NCI-H1694 treated with DMSO at 0.1 percent for 48 hours (cell line): ENCODE measurements around the gene SUGCT.
A peak's percentile ranks its signal among the peaks of the same experiment; 100 is the strongest.

ENCODE experiments used
- DNase-seq: peaks from one replicate; lab custom pipeline; 2025; lab: John Stamatoyannopoulos, UW

Gene SUGCT

GRCh38 chr7:40828686-40829600 is 694.1 kb downstream of the SUGCT start:
- DNase-seq = no peak

- no peak for DNase-seq
These were observed 698.5 kb downstream of the SUGCT start for GRCh38 chr7:40833191-40833887.

DNA sequence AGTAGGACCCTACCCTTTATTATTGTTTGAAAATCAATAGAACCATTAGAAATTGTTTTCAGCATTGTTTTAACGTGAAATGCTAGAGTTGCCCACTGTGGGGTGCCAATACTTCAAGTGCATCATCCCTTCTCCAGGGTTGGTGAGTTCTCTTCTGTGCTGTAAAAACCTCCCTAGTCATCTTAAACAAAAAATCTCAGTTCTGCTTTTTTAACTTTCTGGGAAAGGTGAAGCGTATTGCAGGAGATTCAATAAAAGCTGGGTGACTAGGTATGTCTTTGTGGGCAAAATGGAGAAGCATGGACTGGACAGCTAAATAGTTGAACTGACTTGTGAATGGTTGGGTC is 699.1 kb downstream of the SUGCT start:
- peak; percentile 10 for DNase-seq

DNA sequence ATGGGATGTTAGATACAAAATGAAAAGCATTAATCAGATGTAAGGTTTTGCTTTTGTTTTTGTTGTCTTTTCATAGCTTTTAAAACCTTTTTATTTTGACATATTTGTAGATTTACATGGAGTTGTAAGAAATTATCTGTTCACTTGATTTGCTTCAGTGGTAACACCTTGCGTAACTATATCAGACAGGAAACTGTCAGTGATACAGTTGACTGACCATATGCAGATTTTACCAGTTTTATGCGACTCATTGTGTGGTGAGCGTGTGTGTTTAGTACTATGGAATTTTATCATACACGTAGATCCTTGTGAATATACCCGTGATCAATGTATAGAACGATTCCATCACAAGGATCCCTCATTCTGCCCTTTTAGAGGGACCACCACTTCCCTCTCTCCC is 701.4 kb downstream of the SUGCT start:
- no peak for DNase-seq

DNA sequence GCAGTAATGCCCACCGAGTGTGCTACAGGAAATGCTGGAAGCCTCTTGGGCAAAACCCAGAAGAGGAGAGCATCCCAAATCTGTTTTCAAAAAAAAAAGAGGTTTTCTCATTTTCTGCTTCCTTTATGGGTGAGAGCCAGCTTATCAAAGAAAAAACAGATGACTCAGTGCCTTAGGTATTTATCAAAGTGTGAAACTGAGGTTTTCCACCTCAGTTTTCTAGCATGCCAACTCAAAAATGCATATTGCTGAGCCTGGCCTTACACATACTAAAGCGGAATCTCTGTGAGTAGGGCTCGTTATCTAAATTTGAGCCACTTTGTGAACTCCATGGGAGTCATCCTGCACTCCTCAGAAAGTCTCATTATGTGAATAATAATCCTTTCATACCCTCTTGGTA is 705.1 kb downstream of the SUGCT start:
- DNase-seq = no peak

- DNase-seq = no peak
These were observed 706.2 kb downstream of the SUGCT start for GRCh38 chr7:40840990-40841389.

DNA sequence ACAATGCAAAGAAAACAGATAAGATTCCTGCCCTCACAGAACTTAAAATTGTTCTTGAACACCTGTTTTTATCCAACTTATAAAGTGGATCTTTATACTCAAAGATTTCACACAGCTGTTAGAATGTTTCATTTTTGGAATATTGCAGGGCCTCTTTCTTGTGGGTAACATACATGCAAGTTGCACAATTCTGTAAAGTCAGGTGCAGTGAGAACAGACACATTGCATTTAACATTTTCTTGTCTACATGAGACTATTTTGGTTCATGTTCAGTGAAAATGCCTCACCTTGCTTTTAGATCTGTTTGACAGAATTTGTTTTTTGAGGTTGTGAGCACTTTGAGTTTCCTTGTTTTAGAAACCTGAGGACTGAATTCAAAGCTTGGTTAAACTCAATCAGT is 707.8 kb downstream of the SUGCT start:
- no peak for DNase-seq

GRCh38 chr7:40843338-40843985 is 708.7 kb downstream of the SUGCT start:
- DNase-seq = no peak

GRCh38 chr7:40845943-40846342 is 711.1 kb downstream of the SUGCT start:
- no peak for DNase-seq

GRCh38 chr7:40847921-40848320 is 713.1 kb downstream of the SUGCT start:
- DNase-seq = no peak

DNA sequence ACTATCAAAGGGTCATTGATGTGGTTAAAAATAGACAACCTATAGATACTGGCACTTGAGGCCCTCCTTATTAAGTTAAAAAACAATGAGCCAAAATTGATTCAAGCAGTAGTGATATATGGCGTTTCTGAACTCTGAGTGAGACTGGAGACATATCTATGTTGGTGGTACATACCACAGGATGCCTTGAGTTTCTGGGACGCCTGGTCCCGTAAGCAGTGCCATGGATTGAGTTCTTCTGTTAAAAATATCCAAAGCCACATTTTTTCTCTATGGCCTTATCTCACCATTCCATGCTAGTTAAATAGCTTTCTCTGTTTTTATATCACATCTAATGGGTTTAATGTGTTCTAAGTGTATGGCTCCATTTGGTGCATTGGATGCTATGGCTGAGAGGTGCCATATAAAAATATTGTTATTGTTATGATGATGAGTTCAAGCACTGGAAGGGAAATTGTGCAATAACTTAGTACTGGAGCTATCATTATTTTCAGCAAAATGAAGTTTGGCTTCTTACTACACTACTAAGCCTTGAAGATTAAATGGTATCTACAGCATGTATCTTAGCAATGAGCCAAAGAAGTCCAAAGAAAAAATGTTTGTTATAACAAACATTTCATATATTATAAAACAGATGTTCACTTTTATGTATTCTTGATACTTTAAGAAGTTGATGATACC is 713.9 kb downstream of the SUGCT start:
- no peak for DNase-seq

- DNase-seq = no peak
These were observed 715.2 kb downstream of the SUGCT start for GRCh38 chr7:40850017-40850416.

GRCh38 chr7:40851001-40851400 is 716.2 kb downstream of the SUGCT start:
- DNase-seq = no peak

DNA sequence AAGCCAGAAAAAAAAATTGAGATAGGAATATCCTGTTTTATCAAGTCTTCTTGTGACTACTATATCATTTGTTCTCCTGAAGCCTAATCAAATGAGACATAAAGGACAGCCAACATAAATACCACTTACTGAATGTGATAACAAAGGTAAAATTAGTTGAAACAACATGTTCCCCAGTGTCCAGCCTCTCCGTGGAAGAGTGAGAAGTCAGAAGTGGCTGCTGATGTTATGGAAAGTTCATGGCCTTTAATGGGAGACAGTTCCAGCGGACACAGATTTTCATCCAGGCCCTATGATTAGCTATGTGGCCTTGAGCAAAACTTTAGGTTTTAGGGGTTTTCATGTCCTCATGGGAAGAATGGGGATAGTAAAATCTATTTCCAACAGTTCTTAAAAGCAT is 724.3 kb downstream of the SUGCT start:
- no peak for DNase-seq

- DNase-seq = no peak
These were observed 725.2 kb downstream of the SUGCT start for GRCh38 chr7:40859965-40860543.

DNA sequence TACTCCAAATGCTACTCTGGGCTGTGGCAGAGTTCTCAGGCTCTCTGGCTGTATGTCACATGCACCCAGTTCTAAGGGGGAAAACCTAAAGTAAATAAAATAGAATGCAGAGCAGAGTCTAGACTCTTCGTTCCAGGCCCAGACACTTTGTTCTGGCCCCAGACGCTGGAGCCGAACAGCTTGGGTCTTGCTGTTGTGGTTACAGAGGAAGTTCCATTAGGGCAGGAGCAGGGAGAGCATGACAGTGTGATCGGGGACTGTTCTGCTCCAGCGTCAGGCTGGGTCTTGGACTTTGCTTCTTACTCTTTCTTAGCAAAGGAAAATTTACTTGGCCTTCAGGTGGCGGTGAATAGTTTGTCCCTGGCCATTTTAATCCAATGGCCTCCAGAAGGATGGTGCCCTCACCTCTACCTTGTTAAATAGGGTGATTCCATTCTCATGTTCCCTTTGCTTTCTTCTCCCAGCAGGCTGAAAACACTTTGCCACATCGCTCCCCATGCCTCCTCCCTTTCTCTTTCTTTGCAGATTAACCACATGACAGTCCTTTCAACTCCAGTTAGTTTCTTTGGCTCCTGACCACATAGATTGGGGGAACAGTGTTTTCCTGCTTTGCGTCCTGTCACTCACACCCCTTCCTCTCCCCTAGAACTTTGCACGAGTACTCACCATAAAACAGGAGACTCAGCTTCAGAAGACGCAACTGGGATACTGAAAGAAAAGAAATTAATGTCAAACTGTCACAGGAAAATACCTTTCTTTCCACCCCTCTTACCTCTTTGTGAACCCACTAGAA is 730.8 kb downstream of the SUGCT start:
- DNase-seq = no peak

GRCh38 chr7:40866601-40867000 is 731.8 kb downstream of the SUGCT start:
- DNase-seq = no peak

DNA sequence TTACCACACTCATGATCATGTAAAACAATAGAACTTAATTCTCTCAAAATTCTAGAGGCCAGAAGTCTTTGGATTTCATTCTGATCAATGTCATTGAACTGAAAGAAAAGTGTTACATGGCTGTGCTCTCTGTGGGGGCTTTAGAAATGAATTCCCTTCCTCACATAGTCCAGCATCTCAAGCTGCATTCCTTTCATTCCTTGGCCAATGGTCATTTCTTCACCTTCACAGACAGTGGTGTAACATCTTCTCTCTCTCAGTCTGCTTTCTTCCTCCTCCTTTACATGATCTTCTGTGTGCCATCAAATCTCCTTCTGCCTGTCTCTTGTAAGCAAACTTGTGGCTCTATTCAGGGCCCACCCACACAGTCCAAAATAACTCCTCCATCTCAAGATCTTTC is 735.3 kb downstream of the SUGCT start:
- no peak for DNase-seq

DNA sequence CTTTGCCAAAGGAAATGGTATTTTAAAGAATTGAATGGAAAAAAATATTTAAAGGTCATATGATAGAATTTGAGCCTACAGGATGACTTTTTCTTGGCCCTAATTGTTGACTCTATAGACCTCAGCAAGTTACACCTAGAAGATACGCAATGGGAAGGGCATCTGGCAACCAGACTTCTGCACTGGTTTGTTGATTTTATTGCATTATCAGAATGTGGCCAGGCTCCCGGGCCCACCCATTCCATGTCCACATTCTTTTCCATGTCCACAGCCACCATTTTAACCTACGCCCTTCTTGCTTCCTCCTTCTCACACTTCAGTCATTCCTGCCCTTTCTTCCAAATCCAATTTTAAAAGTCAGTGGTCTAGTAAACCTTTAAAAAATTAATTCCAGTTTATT is 738.4 kb downstream of the SUGCT start:
- DNase-seq = no peak

DNA sequence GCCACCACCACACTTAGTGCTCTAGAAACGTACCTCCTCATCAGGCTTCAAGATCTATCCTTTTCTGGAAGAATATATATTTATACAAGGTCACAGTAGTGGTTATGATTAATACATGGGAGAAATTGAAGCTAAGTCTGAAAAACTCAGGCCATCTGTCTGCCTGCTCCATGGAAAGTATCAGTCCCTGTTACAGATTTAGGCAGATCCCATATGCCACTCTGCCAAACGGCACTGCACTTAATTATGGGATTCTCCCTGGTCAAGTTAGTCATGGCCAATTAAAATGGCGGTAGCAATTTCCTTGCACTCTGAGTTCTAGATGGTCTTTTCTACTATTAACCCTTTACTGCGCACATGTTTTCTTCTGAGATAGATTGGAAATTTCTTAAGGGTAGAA is 740.0 kb downstream of the SUGCT start:
- DNase-seq = peak; percentile 58

DNA sequence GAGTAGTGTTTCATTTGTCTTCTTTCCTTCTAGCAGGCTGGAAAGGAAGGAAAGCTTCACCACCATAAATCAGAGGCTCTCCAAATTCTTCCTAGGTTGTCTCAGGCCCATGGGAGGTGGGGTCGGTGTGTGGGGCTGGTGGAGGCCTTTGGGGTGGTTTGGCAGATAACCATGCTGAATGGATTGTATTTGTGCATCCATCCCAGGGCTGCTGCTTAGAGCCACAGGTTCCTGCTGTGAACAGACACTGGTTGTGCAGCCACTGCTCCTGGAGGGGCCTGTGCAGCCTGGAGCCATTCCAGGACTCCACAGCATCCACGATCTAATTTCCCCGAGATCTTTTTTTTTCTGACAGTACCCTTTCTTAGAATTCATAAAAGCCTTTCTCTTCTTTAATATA is 741.8 kb downstream of the SUGCT start:
- no peak for DNase-seq
